ENCODE measurements around the gene FOLH1.
"Not testable (repeated sequence)": the region's sequence is repeated elsewhere in the genome, so short reads cannot be mapped to it uniquely, and the experiment has no call there.

Gene FOLH1

GRCh38 chr11:49175378-49175777, 33.0 kb downstream of the FOLH1 start:
- not testable (repeated sequence) for DNase-seq

- DNase-seq = not testable (repeated sequence)
Measured at GRCh38 chr11:49174691-49175366, 33.6 kb downstream of the FOLH1 start.

GRCh38 chr11:49171613-49172012, 36.8 kb downstream of the FOLH1 start:
- not testable (repeated sequence) for DNase-seq

GRCh38 chr11:49169579-49169978, 38.8 kb downstream of the FOLH1 start:
- not testable (repeated sequence) for DNase-seq

- DNase-seq = not testable (repeated sequence)
Measured at GRCh38 chr11:49168992-49169391, 39.4 kb downstream of the FOLH1 start.

GRCh38 chr11:49151211-49151610, 57.2 kb downstream of the FOLH1 start:
- DNase-seq = no peak

GRCh38 chr11:49102356-49102755, 106.0 kb downstream of the FOLH1 start:
- DNase-seq = not testable (repeated sequence)

Measured in cortex of kidney (tissue), 1 donor.